Measurements from ENCODE around the gene ST7L. TPM values are rescaled to one million over a fixed set of nuclear protein-coding genes. Genes with fewer than 3 reads are reported as not detected.
"Not testable (repeated sequence)": the region's sequence is repeated elsewhere in the genome, so short reads cannot be mapped to it uniquely, and the experiment has no call there.

The ST7L gene
- polyA plus RNA-seq, 1 donor from 2014 or later: 7.5 TPM

GRCh38 chr1:112488141-112488540, 130.8 kb downstream of the ST7L start:
- Mint-ChIP-seq H3K9me3 (no peaks in the 10 kb centered on the region), H3K27me3 (peaks cover 8% of the 10 kb centered on the region), H3K4me3 (no peak overlapping the region), H3K4me1 (no peaks in the 10 kb centered on the region), H3K36me3 (peaks cover 5% of the 10 kb centered on the region), H3K27ac (no peak overlapping the region)

GRCh38 chr1:112487686-112488085, 131.3 kb downstream of the ST7L start:
- not testable (repeated sequence) for H3K27me3 Mint-ChIP-seq, H3K27ac Mint-ChIP-seq, H3K4me1 Mint-ChIP-seq, H3K36me3 Mint-ChIP-seq, H3K9me3 Mint-ChIP-seq, H3K4me3 Mint-ChIP-seq

GRCh38 chr1:112486063-112486462, 132.9 kb downstream of the ST7L start:
- not testable (repeated sequence) for H3K27me3 Mint-ChIP-seq, H3K4me1 Mint-ChIP-seq, H3K27ac Mint-ChIP-seq, H3K9me3 Mint-ChIP-seq, H3K4me3 Mint-ChIP-seq, H3K36me3 Mint-ChIP-seq

GRCh38 chr1:112478314-112478713, 140.6 kb downstream of the ST7L start:
- Mint-ChIP-seq H3K27ac (no peak overlapping the region), H3K9me3 (peaks cover 6 to 25% (median 16%) of the 10 kb centered on the region in 3 donors), H3K27me3 (peaks cover 4% of the 10 kb centered on the region), H3K4me1 (no peaks in the 10 kb centered on the region), H3K36me3 (peaks cover 12% of the 10 kb centered on the region), H3K4me3 (peak overlapping the region in 1 of 4 donors; percentile 20)

GRCh38 chr1:112477550-112477949, 141.4 kb downstream of the ST7L start:
- Mint-ChIP-seq H3K4me1 (no peaks in the 10 kb centered on the region), H3K36me3 (peaks cover 11% of the 10 kb centered on the region), H3K9me3 (peaks cover 6 to 26% (median 16%) of the 10 kb centered on the region in 3 donors), H3K27ac (no peak overlapping the region), H3K27me3 (peaks cover 5% of the 10 kb centered on the region), H3K4me3 (no peak overlapping the region)

Other genes starting within 250 kb of the ST7L start
- 0.76 TPM for gene CTTNBP2NL, start 222.9 kb downstream of the ST7L start, polyA plus RNA-seq
- 0.09 TPM for gene WNT2B, start 110.2 kb downstream of the ST7L start, polyA plus RNA-seq
- 192 TPM for gene CAPZA1, start 691 bp upstream of the ST7L start, polyA plus RNA-seq
- gene MOV10, start 55.5 kb upstream of the ST7L start, polyA plus RNA-seq: 5.6 TPM
- gene RHOC, start 88.0 kb upstream of the ST7L start, polyA plus RNA-seq: 41.8 TPM
- 1.4 TPM for gene PPM1J, start 96.2 kb upstream of the ST7L start, polyA plus RNA-seq